ENCODE results near the gene PMVK. TPM values are rescaled to one million over a fixed set of nuclear protein-coding genes. Genes with fewer than 3 reads are reported as not detected.

Gene PMVK
- total RNA-seq, 1 donor from 2014 or later: 12.5 TPM

Small RNA genes within 50 kb of the gene (small RNA-seq; reads per million reads assigned to genes)
- not detected for gene MIR4258
- not detected for gene RF00017

Other genes starting within 250 kb of the PMVK start
- gene KCNN3, start 66.4 kb downstream of the PMVK start, total RNA-seq: 3.7 TPM
- 190 TPM for gene PBXIP1, start 19.4 kb upstream of the PMVK start, total RNA-seq
- 16.2 TPM for gene PYGO2, start 25.1 kb upstream of the PMVK start, total RNA-seq
- 36.0 TPM for gene SHC1, start 34.0 kb upstream of the PMVK start, total RNA-seq
- 31.8 TPM for gene CKS1B, start 38.0 kb upstream of the PMVK start, total RNA-seq
- 16.2 TPM for gene FLAD1, start 46.6 kb upstream of the PMVK start, total RNA-seq
- not detected for gene LENEP, start 56.9 kb upstream of the PMVK start, total RNA-seq
- gene ZBTB7B, start 66.1 kb upstream of the PMVK start, total RNA-seq: 7.8 TPM
- not detected for gene DCST2, start 97.1 kb upstream of the PMVK start, total RNA-seq
- not detected for gene DCST1, start 97.1 kb upstream of the PMVK start, total RNA-seq
- gene ADAM15, start 114.6 kb upstream of the PMVK start, total RNA-seq: 33.9 TPM
- gene EFNA4, start 127.0 kb upstream of the PMVK start, total RNA-seq: 3.7 TPM
- gene EFNA3, start 142.1 kb upstream of the PMVK start, total RNA-seq: 0.52 TPM
- 13.0 TPM for gene EFNA1, start 191.2 kb upstream of the PMVK start, total RNA-seq
- gene SLC50A1, start 199.1 kb upstream of the PMVK start, total RNA-seq: 19.8 TPM
- gene DPM3, start 203.8 kb upstream of the PMVK start, total RNA-seq: 13.6 TPM
- gene KRTCAP2, start 236.6 kb upstream of the PMVK start, total RNA-seq: 104 TPM
- gene TRIM46, start 237.1 kb upstream of the PMVK start, total RNA-seq: under 0.01 TPM